Measurements from ENCODE around the gene MACF1. TPM values are rescaled to one million over a fixed set of nuclear protein-coding genes. Genes with fewer than 3 reads are reported as not detected.
A peak's percentile ranks its signal among the peaks of the same experiment; 100 is the strongest.
"Not testable (repeated sequence)": the region's sequence is repeated elsewhere in the genome, so short reads cannot be mapped to it uniquely, and the experiment has no call there.

The MACF1 gene
- total RNA-seq, 1 experiment from 2014 or later, result 189 TPM

- H3K27me3 ChIP-seq (ENCODE audit: insufficient read depth, low read depth), result no peaks in the 10 kb centered on the region
- no peaks in the 10 kb centered on the region for H4K20me1 ChIP-seq (ENCODE audit: insufficient read depth)
- DNase-seq, result peak in 1 of 2 experiments; percentile 14
- H3K9me3 ChIP-seq (ENCODE audit: insufficient read depth, low read depth), result no peaks in the 10 kb centered on the region
- no peaks in the 10 kb centered on the region; the same call in 1 of the 2 replicates for H3F3A ChIP-seq (ENCODE audit: insufficient read depth, low read depth)
- TF ChIP-seq EZH2 (IDR thresholded peaks at IDR 0.05; ENCODE audit: low read depth), result no peak
- TF ChIP-seq CTCF (conservative IDR thresholded peaks at IDR 0.05), result no peak
- CTCF ChIA-PET, result no interaction called here
- H3K4me2 ChIP-seq, result peak overlapping the region; percentile 1; the same call in 1 of the 2 replicates
- BruUV-seq (replicated peaks), result no TSS peak
- intact Hi-C loops (cut with micrococcal nuclease; ENCODE audit: unreplicated experiment), result loop anchor here (10.0 kb wide), 1 partner anchor 146 kb away; no protein-coding TSS in a partner anchor
- no peak overlapping the region for H3K27ac ChIP-seq
- no peaks in the 10 kb centered on the region for H3K9me2 ChIP-seq (ENCODE audit: insufficient read depth)
- H2AFZ ChIP-seq, result no peak overlapping the region
- peaks cover 5% of the 10 kb centered on the region; the same call in 1 of the 2 replicates for H3K4me1 ChIP-seq (replicated peaks; ENCODE audit: insufficient read depth)
- no peak overlapping the region for H3K4me3 ChIP-seq
- POLR2A ChIA-PET (ENCODE audit: unreplicated experiment), result interaction anchor here (0.7 kb wide), 1 partner anchor 483 kb away, joined by 6 read pairs; the partner anchor contains the start of gene NDUFS5
- H3K36me3 ChIP-seq (ENCODE audit: low read depth), result no peaks in the 10 kb centered on the region
- H3K79me2 ChIP-seq (ENCODE audit: low read depth), result no peaks in the 10 kb centered on the region
These were observed 304.4 kb downstream of the MACF1 start for GRCh38 chr1:39508857-39509305.

DNA sequence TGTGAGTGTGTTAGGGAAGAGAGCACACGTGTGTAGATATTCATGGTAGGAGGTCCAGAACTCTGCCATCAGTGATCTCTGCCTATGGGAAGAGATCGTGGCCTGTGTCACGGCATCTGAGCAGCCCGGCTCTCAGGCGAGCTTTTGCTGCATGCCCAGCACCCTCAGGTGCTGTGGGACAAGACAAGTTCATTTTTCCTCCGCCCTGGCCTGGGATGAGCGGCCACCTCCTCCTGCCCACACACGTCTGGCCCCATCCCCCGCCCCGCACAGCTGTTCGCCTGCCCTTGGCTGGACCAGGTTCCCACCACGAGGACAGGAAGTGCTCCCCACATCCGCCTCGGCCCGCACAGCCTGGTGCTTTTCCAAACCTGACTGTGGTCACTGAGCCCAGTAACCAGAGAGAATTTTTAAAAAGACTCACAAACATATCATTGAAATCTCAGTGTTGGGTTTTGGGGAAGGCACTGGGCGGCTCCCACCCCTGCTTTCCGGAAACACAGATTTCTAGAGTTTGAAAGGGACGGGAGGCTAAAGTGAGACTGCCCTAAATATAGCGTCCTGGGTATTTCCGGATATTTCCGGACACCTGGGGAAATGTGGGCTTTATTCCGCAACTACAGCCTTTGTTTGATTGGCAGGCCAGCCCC lies 305.0 kb downstream of the MACF1 start:
- Histone ChIP-seq H3K9me3 (ENCODE audit: insufficient read depth, low read depth) (no peaks in the 10 kb centered on the region), H3K4me2 (no peak overlapping the region), H3K4me1 (replicated peaks; ENCODE audit: insufficient read depth) (peaks cover 5% of the 10 kb centered on the region; the same call in 1 of the 2 replicates), H2AFZ (no peak overlapping the region), H3K4me3 (no peak overlapping the region), H3K79me2 (ENCODE audit: low read depth) (no peaks in the 10 kb centered on the region), H3F3A (ENCODE audit: insufficient read depth, low read depth) (no peaks in the 10 kb centered on the region; the same call in 1 of the 2 replicates), H3K27me3 (ENCODE audit: insufficient read depth, low read depth) (no peaks in the 10 kb centered on the region), H3K9me2 (ENCODE audit: insufficient read depth) (no peaks in the 10 kb centered on the region), H3K36me3 (ENCODE audit: low read depth) (no peaks in the 10 kb centered on the region), H4K20me1 (ENCODE audit: insufficient read depth) (no peaks in the 10 kb centered on the region), H3K27ac (no peak overlapping the region)
- ChIA-PET POLR2A (ENCODE audit: unreplicated experiment) (no interaction called here), CTCF (no interaction called here)
- BruUV-seq (replicated peaks), result no TSS peak
- TF ChIP-seq EZH2 (IDR thresholded peaks at IDR 0.05; ENCODE audit: low read depth) (no peak), CTCF (conservative IDR thresholded peaks at IDR 0.05) (no peak)
- DNase-seq, result no peak
- intact Hi-C loops (cut with micrococcal nuclease; ENCODE audit: unreplicated experiment), result loop anchor here (10.0 kb wide), 1 partner anchor 145 kb away; no protein-coding TSS in a partner anchor

DNA sequence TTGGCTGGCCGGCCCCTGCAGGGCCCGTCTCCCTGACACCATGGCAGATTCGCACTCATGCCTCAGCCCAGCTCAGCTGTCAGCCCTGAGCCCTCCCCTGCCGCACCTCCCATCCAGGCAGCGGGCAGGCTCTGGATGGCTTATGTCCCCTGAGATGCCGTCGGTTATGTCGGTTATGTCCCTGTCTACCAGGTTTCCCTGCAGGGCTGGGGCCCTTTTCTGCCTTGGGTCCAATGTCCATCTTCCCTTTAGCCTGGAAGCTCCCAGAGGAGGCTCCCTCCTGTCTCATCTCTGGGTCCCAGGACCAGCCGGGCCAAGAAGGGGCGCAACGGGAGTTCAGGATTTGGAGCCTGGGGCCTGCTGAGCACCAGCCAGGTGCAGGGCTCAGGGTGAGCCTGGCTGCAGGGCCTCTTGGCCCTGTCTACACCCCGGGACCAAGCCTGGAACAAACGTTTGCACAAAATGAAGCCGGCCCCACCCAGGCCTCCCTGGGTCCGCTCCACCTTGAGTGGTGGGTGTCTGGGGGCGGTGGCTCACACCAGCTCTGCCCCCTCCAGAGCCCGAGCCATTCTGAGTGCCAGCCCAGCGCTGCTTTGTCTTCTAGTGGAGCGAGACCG lies 306.2 kb downstream of the MACF1 start:
- CTCF ChIA-PET; H3K27ac ChIP-seq; H3K36me3 ChIP-seq (ENCODE audit: low read depth); H3K4me1 ChIP-seq (replicated peaks; ENCODE audit: insufficient read depth); H4K20me1 ChIP-seq (ENCODE audit: insufficient read depth); H3K9me3 ChIP-seq (ENCODE audit: insufficient read depth, low read depth); DNase-seq; H3K9me2 ChIP-seq (ENCODE audit: insufficient read depth); H3K79me2 ChIP-seq (ENCODE audit: low read depth); H3K4me3 ChIP-seq; H3F3A ChIP-seq (ENCODE audit: insufficient read depth, low read depth); H3K27me3 ChIP-seq (ENCODE audit: insufficient read depth, low read depth); intact Hi-C loops (cut with micrococcal nuclease; ENCODE audit: unreplicated experiment); POLR2A ChIA-PET (ENCODE audit: unreplicated experiment); BruUV-seq (replicated peaks); H3K4me2 ChIP-seq; H2AFZ ChIP-seq: not testable (repeated sequence)

- H3K79me2 ChIP-seq (ENCODE audit: low read depth); H3K27ac ChIP-seq; H3K9me3 ChIP-seq (ENCODE audit: insufficient read depth, low read depth); POLR2A ChIA-PET (ENCODE audit: unreplicated experiment); H3K4me2 ChIP-seq; H3K4me3 ChIP-seq; DNase-seq; BruUV-seq (replicated peaks); H3K27me3 ChIP-seq (ENCODE audit: insufficient read depth, low read depth); H3F3A ChIP-seq (ENCODE audit: insufficient read depth, low read depth); H4K20me1 ChIP-seq (ENCODE audit: insufficient read depth); intact Hi-C loops (cut with micrococcal nuclease; ENCODE audit: unreplicated experiment); H3K9me2 ChIP-seq (ENCODE audit: insufficient read depth); CTCF ChIA-PET; H2AFZ ChIP-seq; H3K36me3 ChIP-seq (ENCODE audit: low read depth); H3K4me1 ChIP-seq (replicated peaks; ENCODE audit: insufficient read depth): not testable (repeated sequence)
These were observed 307.0 kb downstream of the MACF1 start for GRCh38 chr1:39511477-39511876.

DNA sequence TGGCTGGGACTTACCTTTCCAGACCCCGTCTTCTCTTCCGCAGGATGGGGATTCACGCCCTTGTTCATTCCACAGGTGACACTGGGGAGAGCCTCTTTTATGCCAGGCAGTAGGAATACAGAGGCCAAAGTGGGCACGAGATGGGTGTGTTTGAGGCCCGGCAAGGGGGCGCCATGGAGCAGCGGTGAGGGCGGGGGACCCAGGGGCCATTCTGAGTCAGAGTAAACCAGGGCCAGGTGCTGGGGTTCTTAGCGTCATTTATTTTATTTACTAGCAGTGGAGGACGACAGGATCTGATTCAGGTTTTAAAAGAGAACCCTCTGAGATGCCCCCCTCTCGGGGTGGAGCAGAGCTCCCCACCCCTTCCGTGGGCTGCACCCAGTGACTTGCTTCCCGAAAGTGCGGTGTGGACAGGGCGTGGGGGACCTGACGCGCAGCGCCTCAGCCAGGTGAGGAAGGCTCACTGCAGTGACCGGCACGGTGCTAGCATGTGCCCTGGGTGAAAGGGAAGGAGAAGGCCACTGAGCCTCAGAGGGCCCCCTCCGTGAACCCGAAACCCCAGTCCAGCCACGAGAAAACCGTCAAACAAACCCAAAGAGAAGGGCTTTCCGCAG lies 307.8 kb downstream of the MACF1 start:
- POLR2A ChIA-PET (ENCODE audit: unreplicated experiment); H2AFZ ChIP-seq; H3K27me3 ChIP-seq (ENCODE audit: insufficient read depth, low read depth); H3K4me3 ChIP-seq; H3K9me2 ChIP-seq (ENCODE audit: insufficient read depth); H3F3A ChIP-seq (ENCODE audit: insufficient read depth, low read depth); H3K27ac ChIP-seq; H3K9me3 ChIP-seq (ENCODE audit: insufficient read depth, low read depth); DNase-seq; H3K36me3 ChIP-seq (ENCODE audit: low read depth); H4K20me1 ChIP-seq (ENCODE audit: insufficient read depth); BruUV-seq (replicated peaks); H3K4me1 ChIP-seq (replicated peaks; ENCODE audit: insufficient read depth); H3K79me2 ChIP-seq (ENCODE audit: low read depth); intact Hi-C loops (cut with micrococcal nuclease; ENCODE audit: unreplicated experiment); H3K4me2 ChIP-seq; CTCF ChIA-PET: not testable (repeated sequence)

Measured in PC-9 (cell line).